Activated CD4-positive, CD25-positive, alpha-beta regulatory T cell treated with anti-CD3 and anti-CD28 coated beads, Interleukin-2, amount 50 U/mL, for 72 hours (primary cell): Measurements from ENCODE around the gene FRMD8.

Experiments used
- DNase-seq: peaks from one replicate; pipeline ENCODE4 v3.0.0; 2021

FRMD8 gene

DNA sequence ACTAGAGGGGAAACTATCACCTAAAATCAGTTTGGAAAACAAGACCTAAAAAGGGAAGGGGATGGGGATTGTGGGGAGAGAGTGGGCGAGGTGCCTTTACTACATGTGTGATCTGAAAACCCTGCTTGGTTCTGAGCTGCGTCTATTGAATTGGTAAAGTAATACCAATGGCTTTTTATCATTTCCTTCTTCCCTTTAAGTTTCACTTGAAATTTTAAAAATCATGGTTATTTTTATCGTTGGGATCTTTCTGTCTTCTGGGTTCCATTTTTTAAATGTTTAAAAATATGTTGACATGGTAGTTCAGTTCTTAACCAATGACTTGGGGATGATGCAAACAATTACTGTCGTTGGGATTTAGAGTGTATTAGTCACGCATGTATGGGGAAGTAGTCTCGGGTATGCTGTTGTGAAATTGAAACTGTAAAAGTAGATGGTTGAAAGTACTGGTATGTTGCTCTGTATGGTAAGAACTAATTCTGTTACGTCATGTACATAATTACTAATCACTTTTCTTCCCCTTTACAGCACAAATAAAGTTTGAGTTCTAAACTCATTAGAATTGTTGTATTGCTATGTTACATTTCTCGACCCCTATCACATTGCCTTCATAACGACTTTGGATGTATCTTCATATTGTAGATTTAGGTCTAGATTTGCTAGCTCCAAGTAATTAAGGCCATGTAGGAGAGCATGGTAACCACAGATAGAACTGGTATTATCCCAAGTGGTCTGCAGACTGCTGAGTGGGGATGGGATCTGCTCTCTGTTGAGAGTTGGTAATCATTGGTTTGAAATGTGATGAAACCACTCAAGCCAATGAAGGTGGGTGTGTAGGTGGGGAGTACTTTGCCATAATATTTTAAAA is 39.8 kb downstream of the FRMD8 start:
- peak; percentile 35 for DNase-seq

DNA sequence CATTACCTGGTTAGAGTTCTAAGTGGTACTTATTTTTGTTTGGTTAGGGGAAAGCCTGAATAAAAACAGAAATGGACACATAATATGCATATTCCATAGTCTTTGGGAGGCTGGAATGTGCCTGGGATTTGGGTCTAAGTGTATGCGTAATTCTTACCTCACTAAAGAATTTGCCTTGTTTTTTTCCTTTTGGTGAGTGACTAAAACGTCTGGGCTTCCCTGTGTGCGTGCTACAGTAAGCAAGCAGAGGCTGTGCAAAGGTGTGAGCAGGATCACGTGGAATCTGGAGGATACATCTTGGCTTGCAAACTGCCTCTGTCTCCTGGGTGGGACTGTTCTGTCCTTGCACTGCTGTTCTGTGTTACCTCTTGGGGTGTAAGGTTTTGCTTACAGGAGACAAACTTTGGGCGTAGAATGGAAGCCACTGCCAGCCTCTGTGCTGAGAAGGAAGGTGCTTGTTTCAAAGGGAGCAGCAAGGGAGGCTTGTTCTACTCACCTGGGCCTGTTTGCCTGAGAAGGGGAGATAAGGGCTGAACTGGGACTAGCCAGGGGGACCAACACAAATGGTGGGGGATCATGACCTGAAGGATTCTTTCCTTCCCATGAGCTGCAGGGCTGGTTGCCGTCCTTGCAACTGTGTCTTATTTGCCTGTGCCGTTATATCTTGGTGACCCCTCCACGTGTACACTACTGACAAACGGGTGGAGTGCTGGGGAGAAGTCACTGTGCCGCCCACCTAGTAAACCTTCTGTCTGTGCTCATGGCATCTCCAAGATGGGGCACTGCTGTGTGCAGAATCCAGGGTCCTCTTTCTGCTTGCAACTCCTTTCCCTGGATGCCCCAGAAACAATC is 40.6 kb downstream of the FRMD8 start:
- peak; percentile 55 for DNase-seq

DNA sequence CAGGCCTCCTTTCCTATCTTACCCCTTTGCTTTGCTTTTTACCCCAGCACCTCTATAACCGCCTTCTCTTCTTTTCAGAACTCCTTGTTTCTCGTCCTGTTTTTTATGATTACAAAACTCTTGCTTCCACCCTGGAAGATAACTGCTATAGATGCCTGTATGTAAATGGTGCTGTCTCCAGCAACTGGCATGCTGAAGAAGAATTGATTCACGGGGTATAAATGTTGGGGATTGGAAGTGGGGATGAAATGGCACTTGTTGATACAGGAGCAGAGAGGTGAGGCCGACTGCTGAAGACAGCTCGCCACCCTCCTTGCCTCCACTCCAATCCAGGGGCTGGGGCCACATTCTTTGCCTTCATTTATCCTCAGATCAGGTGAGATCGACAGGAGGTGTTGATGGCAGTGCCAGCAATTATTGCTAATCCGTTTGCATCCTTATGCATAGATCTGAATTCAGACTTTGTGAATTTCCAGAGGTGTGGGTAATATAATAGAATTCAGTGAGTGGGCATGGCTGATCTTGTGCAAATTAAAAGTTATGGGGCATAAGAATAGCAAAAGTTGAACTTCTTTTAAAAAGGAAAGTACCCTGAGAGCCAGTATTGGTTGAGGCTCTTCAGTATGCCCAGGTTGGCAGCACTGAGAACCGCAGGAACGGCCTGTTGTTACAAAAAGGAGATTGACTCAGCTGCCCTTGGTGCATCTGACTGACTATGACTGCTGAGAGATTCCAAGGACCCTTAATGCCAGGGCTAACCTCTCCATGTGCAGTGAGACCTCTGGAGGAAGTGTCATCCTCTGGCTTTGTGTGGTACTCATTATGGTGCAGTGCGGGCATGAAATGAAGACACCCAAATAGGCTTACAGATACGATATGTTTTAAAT is 41.5 kb downstream of the FRMD8 start:
- DNase-seq, result peak; percentile 45

DNA sequence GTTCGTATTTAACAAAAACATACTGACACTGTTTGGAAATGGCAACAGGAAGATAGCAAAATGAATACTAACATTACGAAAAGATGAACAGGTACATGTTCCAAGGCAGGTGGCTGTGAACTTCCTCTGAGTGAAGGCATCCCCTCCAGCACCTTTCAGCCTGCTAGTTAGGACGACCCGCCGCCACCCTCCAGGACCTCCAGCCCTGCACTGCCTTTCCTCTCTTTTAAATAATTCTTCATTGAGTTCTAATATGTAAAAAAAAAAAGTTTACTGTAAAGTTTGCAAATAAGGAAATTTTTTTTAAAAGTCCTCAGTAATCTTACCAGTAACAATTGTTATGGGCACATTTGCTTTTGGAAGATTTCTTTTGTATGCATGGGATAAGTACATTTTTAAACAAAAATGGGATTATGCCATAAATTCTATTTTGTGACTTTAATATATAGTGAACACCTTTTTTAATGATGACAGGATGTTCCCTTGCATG is 42.2 kb downstream of the FRMD8 start:
- peak; percentile 36 for DNase-seq

DNA sequence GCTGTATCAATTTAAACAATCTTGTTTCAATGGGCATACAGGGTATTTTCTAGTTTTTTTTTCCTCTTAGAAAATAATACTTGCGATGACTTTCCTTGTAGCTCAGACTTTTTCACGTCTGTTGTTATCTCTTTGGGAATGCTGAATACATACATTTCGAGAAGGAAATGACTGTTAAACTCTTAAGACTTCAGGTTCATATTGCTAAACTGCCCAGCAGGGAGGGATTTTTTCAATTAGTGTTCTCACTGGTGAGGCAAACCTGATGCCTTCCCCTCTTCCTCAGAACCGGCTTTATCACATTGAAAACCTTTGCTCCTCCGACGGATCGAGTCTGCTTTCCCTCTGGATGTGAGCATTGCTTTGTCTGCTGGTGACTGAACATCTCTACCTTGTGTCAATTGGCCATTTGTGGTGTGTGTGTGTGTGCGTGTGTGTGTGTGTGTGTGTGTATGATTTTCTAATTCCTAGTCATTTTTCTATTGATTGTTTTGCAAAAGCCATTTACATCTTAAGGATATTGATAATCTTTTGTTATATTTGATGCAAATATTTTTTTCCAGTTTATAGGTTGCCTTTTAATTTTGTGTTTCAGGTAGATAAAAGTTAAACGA is 42.7 kb downstream of the FRMD8 start:
- peak; percentile 32 for DNase-seq

DNA sequence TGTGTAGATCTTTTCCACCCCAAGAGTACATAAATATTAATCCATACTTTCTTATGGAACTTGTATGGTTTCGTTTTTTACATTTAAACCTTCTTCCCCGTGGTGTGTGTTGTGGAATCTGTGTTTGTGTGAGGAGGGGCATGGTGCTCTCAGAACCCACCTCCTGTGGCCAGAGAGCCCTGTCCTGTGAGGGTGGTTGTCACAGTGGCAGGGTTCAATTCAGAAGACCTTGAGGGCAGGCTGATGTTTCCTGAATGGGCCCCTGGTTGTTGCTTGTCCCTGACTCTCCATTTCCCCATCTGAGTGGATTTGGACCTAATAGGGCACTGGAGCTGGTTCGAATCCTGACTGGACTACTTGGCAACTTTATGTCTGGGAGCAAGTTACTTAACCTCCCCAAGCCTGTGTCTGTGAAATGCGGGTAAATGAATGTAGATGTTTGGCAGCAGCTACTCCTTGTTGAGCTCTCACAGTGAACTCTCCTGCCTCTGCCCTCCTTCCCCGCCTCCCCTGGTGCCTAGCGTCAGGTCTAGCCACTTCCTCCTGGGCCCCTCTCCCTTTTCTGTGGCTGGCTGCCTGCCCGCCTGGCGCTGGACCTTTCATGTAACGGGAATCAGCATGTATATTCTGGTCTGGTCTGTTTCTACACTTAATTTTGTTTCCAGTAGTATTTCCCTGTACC is 43.4 kb downstream of the FRMD8 start:
- DNase-seq, result peak; percentile 57

DNA sequence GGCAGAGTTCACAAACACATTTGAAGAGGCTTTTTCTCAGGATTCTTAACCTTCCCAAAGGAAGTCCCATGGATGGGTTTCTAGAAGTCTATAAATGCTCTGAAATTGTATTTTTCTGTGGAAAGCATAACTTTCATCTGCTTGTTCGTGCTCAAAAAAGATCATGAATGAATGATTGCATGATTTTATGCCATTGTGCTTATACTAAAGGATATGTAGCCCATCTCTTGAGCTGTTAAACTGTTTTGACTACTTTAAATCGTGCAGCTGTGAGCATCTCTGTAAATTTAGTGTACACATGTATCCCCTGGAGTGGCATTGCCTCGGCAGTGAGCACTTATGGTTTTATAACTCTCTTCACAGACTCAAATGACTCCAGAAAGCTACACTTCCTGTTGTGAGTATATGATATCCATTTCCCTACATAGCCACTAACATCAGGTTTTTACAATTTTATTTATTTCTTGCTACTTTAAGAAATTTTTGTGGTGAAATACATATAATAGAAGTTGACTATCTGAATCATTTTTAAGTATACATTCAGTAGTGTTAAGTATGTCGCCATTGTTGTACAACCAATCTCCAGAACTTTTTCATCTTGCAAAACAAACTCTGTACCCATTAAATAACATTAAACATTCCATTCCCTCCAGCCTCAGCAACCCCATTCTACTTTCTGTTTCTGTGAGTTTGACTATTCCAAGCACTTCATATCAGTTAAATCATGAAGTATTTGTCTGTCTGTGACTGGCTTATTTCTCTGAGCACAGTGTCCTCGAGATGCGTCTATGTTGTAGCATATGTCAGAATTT is 44.2 kb downstream of the FRMD8 start:
- DNase-seq, result peak; percentile 28

DNA sequence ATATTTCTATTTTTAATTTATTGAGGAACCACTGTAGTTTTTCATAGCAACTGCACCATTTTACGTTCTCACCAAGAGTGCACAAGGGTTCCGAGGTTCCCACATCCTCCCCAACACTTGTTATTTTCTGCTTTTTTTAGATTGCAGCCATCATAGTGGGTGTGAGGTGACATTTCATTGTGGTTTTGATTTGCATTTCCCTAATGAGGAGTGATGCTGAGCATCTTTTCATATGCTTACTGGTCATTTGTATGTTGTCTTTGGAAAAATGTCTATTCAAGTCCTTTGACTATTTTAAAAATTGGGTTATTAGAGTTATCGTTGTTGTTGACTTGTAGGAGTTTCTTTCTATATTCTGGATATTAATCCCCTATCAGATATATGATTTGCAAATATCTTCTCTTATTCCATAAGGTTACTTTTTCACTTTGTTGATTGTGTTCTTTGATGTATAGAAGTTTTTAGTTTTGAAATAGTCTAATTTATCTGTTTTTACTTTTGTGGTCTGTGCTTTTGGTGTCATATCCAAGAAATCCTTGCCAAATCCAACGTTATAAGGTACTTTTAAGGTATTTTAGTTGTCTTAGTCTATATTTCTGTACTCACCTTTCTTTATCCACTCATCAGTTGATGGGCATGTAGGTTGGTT is 45.1 kb downstream of the FRMD8 start:
- peak; percentile 21 for DNase-seq

DNA sequence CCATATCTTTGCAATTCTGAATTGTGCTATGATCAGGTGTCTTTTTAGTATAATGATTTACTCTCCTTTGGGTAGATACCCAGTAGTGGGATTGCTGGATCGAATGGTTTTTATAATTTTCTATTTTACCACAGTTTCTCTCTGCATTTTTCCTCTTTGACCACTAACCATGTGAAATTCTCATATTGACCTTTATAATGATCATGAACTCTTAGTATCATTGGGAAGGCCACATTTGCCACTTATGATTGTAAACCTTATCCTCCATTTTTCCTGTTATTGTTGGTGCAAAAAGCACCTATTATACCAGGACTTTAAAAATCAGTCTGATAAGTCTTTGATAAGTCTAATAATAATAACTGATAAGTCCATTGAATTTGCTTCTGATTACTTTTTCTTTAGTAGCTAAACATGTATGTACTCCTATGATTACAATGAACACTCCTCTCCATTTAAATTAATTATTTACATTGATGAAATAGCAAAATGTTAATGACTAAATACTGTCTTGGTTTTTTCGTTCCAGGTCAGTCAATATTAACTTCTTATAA is 45.7 kb downstream of the FRMD8 start:
- no peak for DNase-seq

DNA sequence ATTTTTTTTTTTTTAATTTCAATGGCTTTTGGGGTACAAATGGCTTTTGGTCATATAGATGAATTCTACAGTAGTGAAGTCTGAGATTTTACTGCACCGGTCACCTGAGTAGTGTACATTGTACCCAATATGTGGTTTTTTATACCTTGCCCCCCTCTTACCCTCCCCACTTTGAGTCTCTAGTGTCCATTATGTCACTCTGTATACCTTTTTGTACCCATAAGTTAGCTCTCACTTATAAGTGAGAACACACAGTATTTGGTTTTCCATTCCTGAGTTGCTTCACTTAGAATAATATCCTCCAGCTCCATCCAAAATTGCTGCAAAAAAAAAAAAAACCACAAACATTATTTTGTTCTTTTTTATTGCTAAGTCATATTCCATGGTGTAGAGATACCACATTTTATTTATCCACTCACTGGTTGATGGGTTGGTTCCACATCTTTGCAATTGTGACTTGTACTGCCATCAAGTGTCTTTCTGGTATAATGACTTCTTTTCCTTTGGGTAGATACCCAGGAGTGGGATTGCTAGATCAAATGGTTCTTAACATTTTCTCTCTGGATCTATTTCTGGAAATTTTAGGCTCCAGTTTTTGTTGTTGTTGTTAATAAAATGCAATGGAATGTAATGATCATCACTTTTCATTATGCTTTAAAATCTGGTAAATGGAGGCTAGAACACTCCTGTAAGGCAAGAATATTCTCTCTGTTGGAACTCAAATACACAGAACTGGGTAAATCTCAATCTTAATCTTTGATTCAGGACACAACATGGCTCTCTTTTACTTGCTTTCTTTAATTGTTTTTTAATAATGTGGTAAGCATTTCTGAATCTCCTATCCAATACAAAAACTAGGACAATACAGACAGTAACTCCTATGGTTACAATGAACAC is 46.5 kb downstream of the FRMD8 start:
- DNase-seq, result no peak

DNA sequence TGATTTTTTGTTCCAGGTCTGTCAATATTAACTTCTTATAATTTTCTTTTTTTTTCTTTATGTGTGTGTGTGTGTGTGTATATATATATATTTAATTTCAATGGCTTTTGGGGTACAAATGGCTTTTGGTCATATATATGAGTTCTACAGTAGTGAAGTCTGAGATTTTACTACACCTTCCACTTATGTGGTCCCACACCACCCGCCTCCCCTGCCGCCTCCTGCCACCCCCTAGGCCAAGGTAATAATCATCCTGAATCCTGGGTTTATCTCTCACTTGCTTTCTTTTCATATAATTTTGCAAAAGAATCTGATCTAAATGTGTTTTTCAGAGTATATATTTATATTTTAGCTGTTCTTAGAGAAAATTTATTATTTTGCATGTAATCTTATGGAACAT is 47.2 kb downstream of the FRMD8 start:
- DNase-seq, result no peak

DNA sequence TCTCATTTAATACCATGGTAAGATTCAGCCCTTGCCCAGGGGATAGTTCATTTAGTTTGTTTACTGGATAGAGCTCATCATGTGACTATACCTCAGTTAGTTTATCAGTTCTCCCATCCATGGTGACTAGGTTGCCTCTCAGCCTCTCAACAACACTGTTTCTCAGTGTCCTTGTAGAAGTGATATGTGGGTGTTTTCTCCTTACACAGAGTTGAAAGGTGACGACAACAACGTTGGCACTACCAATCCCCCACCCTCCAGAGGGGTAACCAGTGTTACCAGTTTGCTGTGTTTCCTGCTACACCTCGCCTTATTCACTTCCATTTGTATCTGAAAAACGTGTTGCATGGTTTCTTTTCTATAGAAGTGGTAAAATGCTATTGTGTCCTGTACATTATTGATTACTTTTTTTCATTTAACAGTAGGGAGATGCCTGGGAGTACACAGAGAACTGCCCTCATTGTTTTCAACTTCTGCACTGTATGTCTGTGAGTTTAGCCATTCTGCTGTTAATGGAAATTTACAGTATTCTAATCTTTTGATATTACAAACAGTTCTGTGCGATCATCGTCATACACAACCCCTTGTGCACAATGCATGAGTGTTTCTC is 47.7 kb downstream of the FRMD8 start:
- peak; percentile 21 for DNase-seq

DNA sequence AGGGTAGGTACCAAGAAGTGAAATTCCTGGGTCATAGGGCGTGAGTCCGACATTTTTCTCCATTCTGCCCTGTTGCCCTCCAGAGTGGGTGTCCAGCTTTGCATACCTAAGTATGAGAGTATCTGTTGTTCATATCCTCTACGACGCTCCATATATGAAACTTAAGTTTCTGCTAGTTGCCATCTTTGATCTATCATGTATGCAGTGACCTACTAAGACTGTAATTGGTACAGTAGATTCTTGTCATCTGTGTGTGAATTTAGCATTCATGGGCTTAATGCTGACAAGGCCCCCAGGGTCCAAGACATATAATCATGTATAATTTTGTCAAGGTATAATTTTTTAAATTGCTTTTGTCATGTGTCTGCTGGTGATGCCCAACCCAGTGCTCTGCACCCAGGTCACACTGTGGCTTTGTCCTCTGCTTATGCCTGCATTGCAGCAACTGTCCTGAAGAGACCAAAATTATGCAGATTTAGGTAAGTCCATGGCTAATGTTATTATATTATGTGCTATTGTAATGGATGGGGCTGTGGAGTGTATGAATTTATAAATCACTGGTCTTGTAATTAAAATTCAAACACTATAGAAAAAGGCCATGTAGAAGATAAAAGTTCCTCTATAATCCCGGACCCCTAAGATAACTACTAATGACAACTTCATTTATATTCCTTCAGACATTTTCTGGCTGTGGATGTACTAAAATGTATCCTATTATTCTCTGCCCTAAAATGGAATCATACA is 48.4 kb downstream of the FRMD8 start:
- no peak for DNase-seq

DNA sequence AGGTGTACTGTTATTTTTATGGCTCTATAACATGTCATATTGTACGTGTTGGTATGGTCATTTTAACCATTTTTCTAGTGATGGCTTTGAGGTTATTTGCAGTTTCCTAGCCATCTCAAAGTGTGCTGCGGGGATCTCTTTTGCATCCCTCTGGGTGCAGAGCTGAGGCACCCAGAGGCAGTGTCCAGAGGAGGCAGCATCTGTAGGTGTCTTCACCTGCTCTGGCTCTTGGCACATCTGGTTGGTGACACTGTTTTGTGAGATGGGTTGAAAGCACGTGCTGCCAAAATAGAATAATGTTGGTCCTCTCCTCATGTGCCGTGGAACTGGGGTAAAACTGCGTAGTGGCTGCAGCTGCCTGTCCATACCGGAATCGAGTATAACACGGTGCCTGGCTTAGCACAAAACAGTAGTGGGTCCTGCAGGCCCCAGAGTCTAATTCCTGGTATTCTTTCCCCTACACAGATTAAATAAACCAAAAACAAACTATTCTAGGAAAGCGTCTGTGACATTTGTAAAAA is 49.0 kb downstream of the FRMD8 start:
- DNase-seq, result no peak

DNA sequence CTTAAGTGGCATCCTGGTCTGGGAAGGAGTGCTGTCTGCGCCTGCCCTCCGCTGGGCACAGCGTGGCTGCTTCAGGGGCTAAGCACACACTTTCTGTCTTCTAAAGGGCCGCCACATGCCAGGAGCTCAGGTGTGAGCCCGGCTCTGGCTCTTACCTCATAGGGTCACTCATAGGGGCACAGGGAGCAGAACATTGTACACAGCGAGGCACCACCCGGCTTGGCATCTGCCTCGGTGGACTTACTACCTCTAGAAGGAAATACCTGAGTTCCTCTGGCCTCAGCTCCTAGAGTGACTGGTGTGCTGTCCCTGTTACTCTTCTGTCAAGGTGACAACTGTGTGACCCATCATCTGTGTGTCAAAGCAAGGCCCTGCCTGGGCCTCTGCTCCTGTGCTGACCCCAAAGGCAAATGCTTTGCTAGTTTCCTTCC is 49.6 kb downstream of the FRMD8 start:
- no peak for DNase-seq

DNA sequence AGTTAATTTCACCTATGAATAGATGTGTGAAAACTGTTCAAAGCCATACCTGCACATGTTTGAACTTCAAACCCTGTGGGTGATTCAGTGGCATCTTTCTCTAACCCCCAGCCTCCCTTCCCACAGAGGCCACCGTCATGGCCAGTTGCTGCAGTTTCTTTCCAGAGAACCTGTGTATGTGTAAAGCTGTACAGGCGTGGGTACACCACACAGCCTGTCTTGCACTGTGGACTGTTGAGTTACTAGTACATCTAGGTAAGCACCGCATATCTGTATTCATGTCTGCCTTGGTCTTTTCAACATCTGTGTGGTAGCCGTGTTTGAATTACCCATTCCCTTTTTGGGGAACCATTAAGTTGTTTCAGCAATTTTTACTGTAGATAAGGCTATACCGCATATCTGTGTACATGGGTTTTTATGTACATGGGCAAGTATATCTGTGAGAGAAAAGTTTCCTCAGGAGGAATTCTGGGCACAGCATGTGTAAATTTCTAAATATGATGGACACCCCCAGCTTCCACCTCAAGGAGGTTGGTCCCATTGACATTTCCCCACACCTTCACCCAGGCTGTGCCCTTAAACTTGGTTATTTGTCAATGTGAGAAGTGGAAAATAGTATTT is 50.1 kb downstream of the FRMD8 start:
- DNase-seq, result no peak
